Muscle layer of duodenum (tissue), 2 donors: ENCODE results near the gene AHSA1.

Experiments used
- H3K27ac ChIP-seq: one replicate; pipeline ENCODE4 v1.7.0; 2013; ENCODE audit warnings: mild to moderate bottlenecking, low read length
- H3K27me3 ChIP-seq: one replicate; pipeline ENCODE4 v1.7.0; 2013; ENCODE audit warnings: low read depth, mild to moderate bottlenecking, control low read depth, low read length
- H3K36me3 ChIP-seq, 2 donors: one replicate each; pipeline ENCODE4 v1.7.0; 2013; ENCODE audit warnings: low read length in 2 of 2, control low read depth in 1 of 2, mild to moderate bottlenecking in 1 of 2; ENCODE audit not compliant: insufficient read depth in 2 of 2, control insufficient read depth in 1 of 2
- H3K4me1 ChIP-seq, 2 donors: one replicate each; pipeline ENCODE4 v1.7.0; 2013; ENCODE audit warnings: low read length in 2 of 2, mild to moderate bottlenecking in 2 of 2, control low read depth in 1 of 2, moderate library complexity in 1 of 2; ENCODE audit not compliant: insufficient read depth in 2 of 2, control insufficient read depth in 1 of 2
- H3K4me3 ChIP-seq, 2 donors: one replicate each; pipeline ENCODE4 v1.7.0; 2013; ENCODE audit warnings: low read length in 2 of 2, low read depth in 1 of 2, mild to moderate bottlenecking in 1 of 2
- H3K9me3 ChIP-seq, 2 donors: one replicate each; pipeline ENCODE4 v1.7.0; 2013; ENCODE audit warnings: low read length in 2 of 2, control low read depth in 1 of 2, mild to moderate bottlenecking in 1 of 2; ENCODE audit not compliant: control insufficient read depth in 1 of 2
- donor health status: healthy.

AHSA1 gene

DNA sequence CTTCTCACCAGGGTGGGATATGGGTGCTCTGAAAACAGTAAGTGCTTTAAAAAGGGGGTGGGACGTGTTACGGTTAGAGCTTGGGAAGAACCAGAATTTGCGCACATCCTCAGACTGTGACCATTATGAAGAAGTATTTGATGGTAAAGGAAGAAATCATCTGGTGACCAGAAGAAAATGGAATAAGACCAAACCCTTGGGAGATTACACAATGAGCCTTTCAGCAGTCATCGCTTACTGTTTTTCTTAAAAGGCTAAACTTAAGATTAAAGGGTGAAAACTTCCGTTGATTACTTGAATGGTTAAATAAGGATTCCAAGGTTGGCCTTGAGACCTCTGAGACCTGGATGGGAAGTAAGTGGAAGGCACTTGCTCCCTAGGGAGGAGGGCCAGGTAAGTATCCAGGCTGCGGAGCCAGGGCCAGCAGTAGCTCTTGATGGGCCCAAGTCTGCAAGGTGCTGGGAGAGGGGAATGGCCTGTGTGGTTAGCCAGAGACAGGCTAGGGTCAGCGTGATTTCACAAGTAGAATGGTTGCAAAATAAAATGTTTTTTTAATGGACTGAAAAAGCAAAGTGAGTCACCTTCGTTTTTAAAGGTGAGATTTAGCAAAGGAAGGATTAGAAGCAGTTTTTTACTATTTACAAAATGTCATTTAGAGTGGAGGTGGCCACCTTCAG, 53.7 kb downstream of the AHSA1 start:
- Histone ChIP-seq H3K27me3 (no peaks in the 10 kb centered on the region), H3K4me3 (no peak overlapping the region), H3K9me3 (no peaks in the 10 kb centered on the region), H3K27ac (no peak overlapping the region), H3K36me3 (peaks cover 35 to 50% of the 10 kb centered on the region in 2 donors), H3K4me1 (no peaks in the 10 kb centered on the region)

DNA sequence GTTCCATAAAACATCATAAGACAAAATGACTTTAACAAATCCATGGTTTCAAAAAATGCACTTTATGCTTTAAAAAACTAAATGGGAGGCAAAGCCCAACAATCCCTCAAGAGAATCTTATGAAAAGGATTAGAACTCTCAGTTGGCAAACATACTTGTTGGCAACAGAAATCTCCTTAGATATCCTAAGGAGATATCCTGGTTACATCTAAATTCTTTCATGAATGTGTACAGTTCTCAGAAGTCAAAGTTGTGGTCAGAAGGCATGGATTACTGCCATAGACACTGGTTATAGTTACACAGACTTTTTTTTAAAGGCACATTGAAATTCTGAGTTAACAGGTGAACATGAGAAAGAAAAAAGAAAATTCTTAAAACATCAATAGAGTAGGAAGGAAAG, 58.2 kb downstream of the AHSA1 start:
- Histone ChIP-seq H3K4me1 (no peaks in the 10 kb centered on the region), H3K27me3 (no peaks in the 10 kb centered on the region), H3K9me3 (no peaks in the 10 kb centered on the region), H3K4me3 (no peak overlapping the region), H3K36me3 (peaks cover 43 to 62% of the 10 kb centered on the region in 2 donors), H3K27ac (no peak overlapping the region)
